HTR-8/SVneo (cell line): ENCODE results near the gene ZBTB8B.
"Not testable (repeated sequence)": the region's sequence is repeated elsewhere in the genome, so short reads cannot be mapped to it uniquely, and the experiment has no call there.

ENCODE experiments used
- DNase-seq: peaks from one replicate; pipeline ENCODE4 v3.0.0; 2011; ENCODE audit warnings: low spot score, mixed read lengths; ENCODE audit not compliant: insufficient read length
- FAIRE-seq: peaks from 2 replicates; lab custom pipeline; 2011; peaks lifted over from hg19 to GRCh38; lab: Jason Lieb, UNC

Gene ZBTB8B

GRCh38 chr1:32464716-32465577, at the start of gene ZBTB8B:
Gene ZBTB8B, plus strand, starts transcription at chr1:32465072. Its CDS starts 5,553 bp downstream, at chr1:32470625.
- peak; percentile 96 for DNase-seq
- FAIRE-seq: peak; percentile 95

GRCh38 chr1:32421775-32422174, 43.1 kb upstream of the ZBTB8B start:
- FAIRE-seq (no peak), DNase-seq (no peak)

DNA sequence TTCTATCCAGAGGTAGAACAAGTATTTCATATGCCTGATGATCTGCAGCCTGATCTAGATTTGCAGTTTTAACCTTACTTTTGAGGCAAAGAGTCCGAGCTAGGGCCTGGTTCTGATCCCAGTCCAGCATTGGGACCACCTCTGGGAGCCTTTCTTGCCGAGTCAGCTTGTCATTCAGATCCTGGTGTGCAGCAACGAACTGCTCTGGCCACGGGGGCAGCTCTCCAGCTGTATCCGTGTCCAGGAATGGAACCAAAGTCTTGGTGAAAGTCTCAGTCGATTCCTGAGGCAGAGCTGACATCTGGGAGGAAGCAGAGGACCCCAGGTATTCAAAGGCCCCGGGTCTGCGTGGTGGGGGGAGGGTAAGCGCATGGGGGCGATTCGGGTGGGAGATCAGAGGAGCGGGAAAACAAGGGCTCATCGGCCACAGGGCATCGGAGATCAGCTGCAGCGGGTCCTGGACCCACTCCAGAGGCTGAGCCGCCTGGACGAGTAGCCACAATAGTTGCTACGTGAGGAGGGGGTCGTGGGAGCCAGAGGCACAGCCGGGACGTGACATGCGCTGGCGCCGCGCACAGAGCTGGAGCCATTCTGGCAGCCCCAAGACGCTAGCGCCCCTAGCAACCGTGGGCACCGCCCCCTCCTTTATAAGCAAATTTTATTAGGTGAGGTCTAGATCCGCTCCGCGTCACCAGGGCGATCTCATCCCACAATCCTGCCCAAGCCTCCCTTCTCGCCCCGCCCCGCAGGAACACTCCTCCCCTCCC, 38.2 kb upstream of the ZBTB8B start:
- no peak for DNase-seq
- FAIRE-seq: no peak

GRCh38 chr1:32427264-32427963, 37.5 kb upstream of the ZBTB8B start:
- FAIRE-seq (no peak), DNase-seq (no peak)

GRCh38 chr1:32431736-32432400, 33.0 kb upstream of the ZBTB8B start:
- DNase-seq (no peak), FAIRE-seq (no peak)

DNA sequence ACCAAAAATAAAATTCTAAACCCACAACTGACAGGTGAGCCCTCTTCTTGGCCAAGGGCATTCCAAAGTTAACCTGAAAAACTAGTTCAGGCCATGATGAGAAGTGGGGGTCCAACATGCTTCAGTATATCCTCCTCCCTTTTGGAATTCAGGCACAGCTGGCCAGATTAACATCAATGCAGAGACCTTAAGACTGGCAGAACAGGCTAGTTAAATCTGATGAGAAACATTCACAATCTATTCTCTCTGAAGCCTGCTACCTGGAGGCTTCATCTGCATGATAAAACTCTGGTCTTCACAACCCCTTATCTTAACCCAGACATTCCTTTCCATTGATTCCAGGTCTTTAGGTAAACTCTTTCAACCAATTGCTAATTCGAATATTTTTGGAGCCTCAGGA, 26.7 kb upstream of the ZBTB8B start:
- FAIRE-seq (no peak), DNase-seq (no peak)

GRCh38 chr1:32438777-32439176, 26.1 kb upstream of the ZBTB8B start:
- not testable (repeated sequence) for DNase-seq, FAIRE-seq

DNA sequence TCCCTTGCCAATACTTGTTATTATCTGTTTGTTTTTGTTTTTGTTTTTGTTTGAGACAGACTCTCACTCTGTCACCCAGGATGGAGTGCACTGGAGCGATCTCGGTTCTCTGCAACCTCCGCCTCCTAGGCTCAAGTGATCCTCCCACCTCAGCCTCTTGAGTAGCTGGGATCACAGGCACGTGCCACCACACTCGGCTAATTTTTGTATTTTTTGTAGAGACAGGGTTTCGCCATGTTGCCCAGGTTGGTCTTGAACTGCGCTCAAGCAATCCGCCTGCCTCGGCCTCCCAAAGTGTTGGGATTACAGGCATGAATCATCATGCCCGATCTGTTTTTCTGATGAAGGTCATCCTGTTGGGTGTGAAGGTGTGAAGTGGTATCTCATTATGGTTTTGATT, 23.4 kb upstream of the ZBTB8B start:
- not testable (repeated sequence) for FAIRE-seq, DNase-seq

DNA sequence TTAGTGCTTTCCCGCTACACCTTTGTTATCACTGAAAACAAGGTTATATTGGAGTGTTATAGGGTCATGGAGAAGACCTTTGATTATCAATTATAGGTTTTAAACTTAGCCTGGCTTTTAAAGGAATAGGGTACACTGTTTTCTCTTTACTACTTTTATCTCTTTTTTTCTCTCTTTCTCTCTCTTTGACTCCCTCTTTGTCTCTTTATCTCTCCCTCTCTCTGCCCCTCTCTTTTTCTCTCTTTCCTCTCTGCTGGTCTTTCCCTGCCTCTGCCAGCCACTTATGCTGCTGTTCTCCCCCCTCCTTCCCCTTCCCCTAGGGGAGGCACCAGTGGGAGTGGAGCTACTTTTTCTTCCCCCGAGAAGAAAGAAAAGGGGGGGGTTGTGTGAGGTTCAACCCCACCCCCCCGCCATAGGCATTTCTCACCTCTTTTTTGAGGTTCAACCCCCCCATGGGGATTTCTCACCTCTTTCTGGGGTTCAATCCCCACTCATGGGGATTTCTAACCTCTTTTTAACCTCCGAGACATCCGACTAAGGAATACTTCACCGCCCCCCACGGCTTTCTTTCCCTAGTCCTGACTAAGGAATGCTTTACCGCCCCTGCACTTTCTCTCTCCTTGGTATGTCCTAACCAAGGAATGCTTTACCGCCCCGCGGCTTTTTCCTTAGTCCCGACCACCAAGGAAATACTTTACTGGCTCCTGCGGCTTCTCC, 17.2 kb upstream of the ZBTB8B start:
- FAIRE-seq (no peak), DNase-seq (no peak)

GRCh38 chr1:32448186-32448772, 16.6 kb upstream of the ZBTB8B start:
- not testable (repeated sequence) for FAIRE-seq, DNase-seq

GRCh38 chr1:32448773-32449456, 16.0 kb upstream of the ZBTB8B start:
- no peak for FAIRE-seq

DNA sequence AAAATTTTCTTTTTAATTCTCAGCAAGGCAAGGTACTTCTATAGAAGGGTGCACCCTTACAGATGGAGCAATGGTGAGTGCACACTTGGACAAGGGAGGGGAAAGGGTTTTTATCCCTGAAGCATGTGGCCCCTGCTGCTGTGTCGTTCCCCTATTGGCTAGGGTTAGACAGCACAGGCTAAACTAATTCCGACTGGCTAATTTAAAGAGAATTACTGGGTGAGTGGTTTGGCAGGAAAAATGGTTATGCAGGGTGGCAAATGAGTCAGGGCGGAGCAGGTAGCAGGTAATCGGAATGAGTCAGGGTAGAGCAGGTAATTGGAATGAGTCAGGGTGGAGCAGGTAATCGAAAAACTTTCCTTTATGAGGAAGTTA, 15.4 kb upstream of the ZBTB8B start:
- FAIRE-seq, DNase-seq: not testable (repeated sequence)

More at GRCh38 chr1:32448773-32449456, 16.0 kb upstream of the ZBTB8B start:
- DNase-seq: no peak

DNA sequence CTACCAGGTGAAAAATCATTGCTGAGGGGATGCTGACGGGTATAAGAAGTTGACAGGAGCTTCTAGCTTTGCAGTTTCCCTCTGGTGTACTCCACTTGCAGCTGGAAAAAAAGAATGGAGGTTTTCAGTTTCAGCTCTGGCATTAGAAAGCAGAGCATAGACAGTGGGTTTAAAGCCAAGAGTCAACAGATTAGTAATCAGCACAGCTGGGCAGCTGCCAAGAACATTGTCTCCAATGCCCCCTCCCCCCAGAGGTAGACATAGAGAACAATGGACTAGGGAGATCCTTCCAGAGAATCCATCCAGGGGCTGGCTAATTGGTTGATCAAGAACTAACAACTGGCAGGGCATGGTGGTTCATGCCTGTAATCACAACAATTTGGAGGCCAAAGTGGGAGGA, 10.1 kb upstream of the ZBTB8B start:
- FAIRE-seq: no peak

GRCh38 chr1:32455958-32456357, 8.9 kb upstream of the ZBTB8B start:
- FAIRE-seq (no peak), DNase-seq (no peak)

More for the DNA sequence above, 10.1 kb upstream of the ZBTB8B start:
- DNase-seq: no peak

GRCh38 chr1:32458798-32459197, 6.1 kb upstream of the ZBTB8B start:
- FAIRE-seq, DNase-seq: not testable (repeated sequence)

DNA sequence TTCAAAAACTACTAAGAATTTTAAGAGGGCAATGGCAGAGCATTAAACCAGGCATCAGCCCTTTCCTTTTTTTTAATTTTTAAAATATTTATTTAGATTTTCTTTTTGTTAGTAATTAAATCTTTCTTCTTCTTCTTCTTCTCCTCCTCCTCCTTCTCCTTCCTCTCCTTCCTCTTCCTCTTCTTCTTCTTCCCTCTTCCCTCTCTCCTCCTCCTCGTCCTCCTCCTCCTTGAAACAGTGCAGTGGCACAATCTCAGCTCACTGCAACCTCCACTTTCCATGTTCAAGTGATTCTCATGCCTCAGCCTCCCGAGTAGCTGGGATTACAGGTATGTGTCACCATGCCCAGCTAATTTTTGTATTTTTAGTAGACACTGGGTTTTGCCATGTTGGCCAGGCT, 1.9 kb upstream of the ZBTB8B start:
- FAIRE-seq, DNase-seq: not testable (repeated sequence)

DNA sequence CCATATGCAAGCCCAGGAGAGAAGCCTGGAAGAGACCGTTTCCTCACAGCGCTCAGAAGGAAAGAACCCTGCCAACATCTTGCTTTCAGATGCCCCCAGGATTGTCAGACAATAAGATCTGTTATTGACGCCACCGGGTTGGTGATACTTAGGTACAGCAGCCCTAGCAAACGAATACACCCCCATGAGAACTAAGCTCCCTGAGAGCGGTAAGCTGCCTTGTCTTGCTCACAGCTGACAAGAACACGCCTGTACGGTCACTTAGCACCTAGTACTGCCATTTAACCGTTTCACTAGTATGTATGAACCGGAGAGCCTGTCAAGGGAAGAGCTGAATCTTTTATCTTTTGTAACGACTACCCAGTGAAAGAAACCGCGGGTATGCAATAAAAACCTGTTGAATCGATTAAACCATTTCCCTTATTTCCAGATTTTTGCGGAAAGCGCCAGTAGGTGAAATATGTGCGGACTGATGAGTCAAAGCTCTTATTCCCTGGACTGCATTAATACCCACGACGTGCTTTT, 619 bp upstream of the ZBTB8B start:
- no peak for DNase-seq
- no peak for FAIRE-seq

- no peak for DNase-seq
Observed at GRCh38 chr1:32465578-32465933, 684 bp downstream of the ZBTB8B start.

More at GRCh38 chr1:32465578-32465933, 684 bp downstream of the ZBTB8B start:
- no peak for FAIRE-seq
